ENCODE measurements around the gene SDS.
A peak's percentile ranks its signal among the peaks of the same experiment; 100 is the strongest.
"Not testable (repeated sequence)": the region's sequence is repeated elsewhere in the genome, so short reads cannot be mapped to it uniquely, and the experiment has no call there.

Gene SDS

GRCh38 chr12:113373969-113374368, 29.7 kb downstream of the SDS start:
- no peak for DNase-seq

DNA sequence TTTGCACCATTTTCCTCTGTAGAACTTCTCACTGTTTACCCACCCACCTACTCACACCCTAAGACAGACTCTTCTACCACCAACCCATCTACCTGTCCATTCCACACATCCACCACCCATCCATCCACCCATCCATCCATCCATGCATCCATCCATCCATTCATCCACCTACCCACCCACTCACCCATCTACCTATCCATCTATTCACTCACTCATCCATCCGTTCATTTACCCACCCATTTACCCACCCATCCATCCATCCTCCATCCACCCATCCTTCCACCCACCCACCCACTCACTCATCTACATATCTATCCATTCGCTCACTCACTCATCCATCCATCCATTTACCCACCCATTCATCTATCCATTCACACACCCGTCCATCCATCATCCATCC, 30.2 kb downstream of the SDS start:
- DNase-seq = no peak

DNA sequence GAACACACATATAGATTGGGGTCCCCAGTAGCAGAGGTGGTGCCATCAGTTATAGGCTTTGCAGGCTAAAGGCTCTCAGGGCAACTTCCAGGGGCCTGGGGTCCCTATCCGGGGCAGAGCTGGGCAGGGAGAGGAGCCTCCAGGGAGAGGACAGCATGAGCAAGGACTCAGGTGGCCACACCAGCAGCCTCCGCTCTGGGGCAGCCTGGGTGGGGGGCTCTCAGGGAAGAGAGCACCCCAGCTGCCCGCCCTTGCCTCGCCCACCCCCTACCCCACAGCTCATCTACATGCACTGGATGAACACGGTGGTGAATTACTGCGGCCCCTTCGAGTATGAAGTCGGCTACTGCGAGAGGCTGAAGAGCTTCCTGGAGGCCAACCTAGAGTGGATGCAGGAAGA, 31.3 kb downstream of the SDS start:
- no peak for DNase-seq

- no peak for DNase-seq
These were observed 31.9 kb downstream of the SDS start for GRCh38 chr12:113371808-113372207.

DNA sequence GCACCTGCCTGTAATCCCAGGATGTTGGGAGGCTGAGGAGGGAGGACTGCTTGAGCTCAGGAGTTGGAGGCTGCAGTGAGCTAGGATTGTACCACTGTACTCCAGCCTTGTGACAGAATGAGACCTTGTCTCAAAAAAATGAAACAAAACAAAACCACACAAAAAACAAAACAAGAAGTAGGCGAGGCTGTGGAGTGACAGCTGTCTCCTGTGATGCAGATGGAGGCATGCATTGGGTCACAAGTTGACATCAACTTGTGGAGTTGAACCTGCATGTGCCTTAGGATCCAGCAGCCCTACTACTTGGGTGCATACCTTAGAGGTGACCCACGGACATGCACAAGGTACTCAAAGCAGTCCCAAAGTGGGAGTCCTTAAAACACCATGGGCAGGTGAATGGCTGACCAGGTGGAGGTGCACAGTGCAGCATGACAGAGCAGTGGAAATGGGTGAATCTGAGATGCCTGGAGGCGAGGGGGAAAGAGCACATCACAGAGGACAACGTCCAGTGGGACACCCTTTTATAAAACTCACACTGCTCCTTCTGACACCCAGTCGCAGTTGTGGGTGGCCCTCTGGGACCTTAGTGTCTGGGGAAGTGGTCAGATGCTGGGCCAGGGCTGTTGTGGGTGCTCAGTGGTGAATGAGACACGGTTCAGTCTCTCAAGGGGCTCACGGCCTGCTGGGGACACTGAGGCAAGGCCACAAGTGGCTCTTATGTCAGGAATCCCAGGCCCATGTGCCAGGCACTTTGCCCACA, 32.6 kb downstream of the SDS start:
- DNase-seq = no peak

GRCh38 chr12:113369391-113369985, 34.2 kb downstream of the SDS start:
- DNase-seq = no peak

DNA sequence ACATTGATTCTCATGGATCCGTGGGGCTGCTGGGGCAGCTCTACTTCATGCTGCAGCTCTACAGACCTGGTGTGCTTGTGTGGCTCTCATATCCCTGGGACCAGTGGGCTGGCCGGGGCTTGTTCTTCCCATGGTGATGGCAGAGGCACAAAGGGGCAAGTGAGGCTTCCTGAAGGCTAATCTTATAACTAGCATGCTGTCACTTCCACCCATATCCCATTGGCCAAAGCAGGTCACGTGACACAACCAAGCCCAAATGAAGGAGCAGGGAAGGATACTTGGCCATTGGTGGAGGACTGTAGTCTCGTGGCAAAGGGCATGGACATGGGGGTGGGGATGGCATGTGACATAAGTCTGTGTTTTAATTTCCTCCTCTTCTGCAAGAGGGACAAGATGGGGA, 35.4 kb downstream of the SDS start:
- DNase-seq = no peak

DNA sequence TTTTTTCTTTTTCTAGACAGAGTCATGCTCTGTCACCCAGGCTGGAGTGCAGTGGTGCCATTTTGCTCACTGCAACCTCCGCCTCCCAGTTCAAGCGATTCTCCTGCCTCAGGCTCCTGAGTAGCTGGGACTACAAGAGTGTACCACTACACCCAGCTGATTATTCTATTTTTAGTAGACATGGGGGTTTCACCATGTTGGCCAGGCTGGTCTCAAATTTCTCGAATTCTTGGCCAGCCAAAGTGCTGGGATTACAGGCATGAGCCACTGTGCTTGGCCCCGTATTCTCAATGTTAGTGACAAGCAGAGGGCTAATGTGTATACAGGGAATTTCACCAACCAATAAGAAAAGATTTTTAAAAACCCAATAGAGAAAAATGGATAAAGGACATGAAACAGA, 36.9 kb downstream of the SDS start:
- DNase-seq = no peak

- no peak for DNase-seq
These were observed 37.9 kb downstream of the SDS start for GRCh38 chr12:113365639-113366395.

- no peak for DNase-seq
These were observed 39.0 kb downstream of the SDS start for GRCh38 chr12:113364698-113365097.

DNA sequence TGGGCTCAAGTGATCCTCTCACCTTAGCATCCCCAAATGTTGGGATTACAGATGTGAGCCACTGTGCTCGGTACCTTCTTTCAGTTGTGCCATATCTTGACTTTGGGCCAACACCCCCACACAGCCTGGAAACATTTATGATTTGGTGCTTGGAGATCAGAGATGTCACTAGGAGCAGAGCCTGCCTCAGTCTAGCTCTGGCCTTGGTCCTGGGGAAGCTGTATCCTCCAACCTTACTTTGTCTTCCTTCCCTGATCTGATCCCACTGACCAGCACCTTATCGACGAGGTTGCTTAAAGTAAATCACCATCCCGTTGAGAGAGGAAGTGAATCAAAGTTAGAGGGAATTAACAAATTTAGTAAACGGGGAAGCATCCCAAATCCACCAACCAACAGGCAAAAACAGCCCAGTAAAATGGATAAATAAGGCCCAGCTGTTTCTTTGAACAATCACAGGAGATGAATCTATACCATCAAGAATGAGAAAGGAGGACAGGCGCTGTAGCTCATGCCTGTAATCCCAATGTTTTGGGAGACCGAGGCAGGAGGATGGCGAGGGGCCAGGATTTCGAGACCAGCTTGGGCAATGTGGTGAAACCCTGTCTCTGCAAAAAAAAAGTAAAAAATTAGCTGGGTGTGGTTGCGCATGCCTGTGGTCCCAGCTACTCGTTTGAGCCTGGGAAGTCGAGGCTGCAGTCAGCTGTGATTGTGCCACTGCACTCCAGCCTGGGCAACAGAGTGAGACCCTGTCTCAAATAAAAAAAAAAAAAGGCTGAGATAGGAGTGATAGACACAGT, 41.9 kb downstream of the SDS start:
- DNase-seq = no peak

- no peak for DNase-seq
These were observed 43.5 kb downstream of the SDS start for GRCh38 chr12:113359939-113360748.

- no peak for DNase-seq
These were observed 44.4 kb downstream of the SDS start for GRCh38 chr12:113359133-113359938.

DNA sequence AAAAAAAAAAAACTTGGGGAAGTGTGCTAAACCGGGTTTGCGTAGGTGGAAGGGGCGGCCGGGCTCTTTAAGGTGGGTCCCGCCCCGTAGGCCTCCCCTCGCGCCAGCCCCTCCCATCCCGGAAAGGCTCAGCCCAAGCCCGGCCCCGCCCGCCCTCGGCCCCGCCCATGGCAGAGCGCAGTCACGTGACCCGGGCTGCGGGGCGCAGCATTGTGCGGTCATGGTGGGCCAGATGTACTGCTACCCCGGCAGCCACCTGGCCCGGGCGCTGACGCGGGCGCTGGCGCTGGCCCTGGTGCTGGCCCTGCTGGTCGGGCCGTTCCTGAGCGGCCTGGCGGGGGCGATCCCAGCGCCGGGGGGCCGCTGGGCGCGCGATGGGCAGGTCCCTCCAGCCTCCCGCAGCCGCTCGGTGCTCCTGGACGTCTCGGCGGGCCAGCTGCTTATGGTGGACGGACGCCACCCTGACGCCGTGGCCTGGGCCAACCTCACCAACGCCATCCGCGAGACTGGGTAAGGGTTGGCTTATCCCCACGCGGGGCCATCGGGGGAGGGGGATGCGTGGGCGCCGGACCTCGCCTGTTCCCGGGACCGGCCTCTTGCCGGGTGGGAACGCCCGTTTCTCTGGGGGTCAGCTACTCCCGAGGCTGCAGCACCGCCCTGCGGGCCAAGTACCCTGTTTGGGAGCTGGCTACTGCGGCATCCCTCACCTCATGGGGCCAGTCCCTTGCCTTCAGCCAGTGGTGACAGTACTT, 45.1 kb downstream of the SDS start, which contains the start of gene PLBD2:
Gene PLBD2 (plus strand): TSS at position 207 of the 752 bp plus-strand sequence. CDS start 14 bp downstream, at position 221.
- DNase-seq = peak; percentile 66 to 95

GRCh38 chr12:113354192-113354591, 49.5 kb downstream of the SDS start:
- DNase-seq = not testable (repeated sequence)

GRCh38 chr12:113351089-113351488, 52.6 kb downstream of the SDS start:
- DNase-seq = no peak

DNA sequence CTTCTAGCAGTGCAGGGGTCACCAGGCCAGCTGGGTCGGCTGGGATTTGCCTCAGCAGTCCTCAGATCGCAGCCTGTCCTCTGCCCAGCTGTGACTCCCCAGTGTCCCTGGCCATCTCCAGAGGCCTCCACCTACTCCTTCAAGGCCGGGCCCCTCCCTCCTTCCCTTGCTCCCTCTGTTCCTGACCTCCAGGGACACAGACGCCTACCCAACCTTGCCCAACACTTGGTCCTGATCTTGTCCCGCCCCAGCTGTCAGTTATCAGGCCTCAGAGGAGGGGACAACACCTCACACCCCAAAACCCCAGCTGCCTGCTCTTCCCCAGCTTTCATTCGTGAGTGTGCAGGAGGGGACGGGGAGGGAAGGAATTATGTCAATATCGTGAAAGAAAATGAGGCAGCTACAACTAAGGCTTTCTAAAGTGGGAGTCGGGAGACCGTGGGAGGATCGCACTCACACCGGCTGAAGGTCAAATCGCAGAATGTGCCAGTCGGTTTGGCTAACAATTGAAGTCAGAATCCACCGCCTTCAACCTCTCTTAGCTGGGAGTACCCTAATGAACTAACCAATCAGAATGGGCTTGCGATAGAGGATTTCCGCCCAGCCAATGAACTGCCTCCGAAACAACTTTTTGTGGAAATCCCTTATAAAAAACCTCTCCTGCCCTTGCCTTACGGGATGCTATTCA, 54.7 kb downstream of the SDS start:
- no peak for DNase-seq

- no peak for DNase-seq
These were observed 55.8 kb downstream of the SDS start for GRCh38 chr12:113347892-113348291.

DNA sequence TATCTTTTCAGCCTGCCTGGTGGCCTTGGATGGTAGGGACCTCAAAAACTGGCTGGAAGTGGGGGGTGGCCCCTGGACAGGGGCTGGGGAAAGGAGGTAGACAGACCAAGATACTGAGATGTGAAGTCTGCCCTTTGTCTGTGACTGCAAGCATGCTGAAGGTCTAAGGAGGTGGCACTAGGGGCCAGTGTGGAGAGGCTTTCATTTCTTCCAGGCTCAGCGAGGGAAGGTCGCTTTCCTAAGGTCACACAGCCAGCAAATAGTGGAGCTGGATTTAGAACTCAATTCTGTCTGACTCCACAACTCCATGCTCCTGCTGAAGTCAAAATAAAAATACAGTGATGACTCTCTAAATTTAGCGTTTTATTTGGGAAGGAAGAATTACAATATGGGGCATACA, 56.6 kb downstream of the SDS start:
- DNase-seq = no peak

GRCh38 chr12:113346353-113346752, 57.3 kb downstream of the SDS start:
- DNase-seq = no peak

All from NCI-H526 (cell line).